Smooth muscle cell of the brain vasculature (primary cell): ENCODE results near the gene OR4P4.

Source experiments
- DNase-seq: peaks from one replicate; pipeline ENCODE4 v3.0.0-alpha.2; 2012; ENCODE audit warnings: low read depth, low spot score

The OR4P4 gene

DNA sequence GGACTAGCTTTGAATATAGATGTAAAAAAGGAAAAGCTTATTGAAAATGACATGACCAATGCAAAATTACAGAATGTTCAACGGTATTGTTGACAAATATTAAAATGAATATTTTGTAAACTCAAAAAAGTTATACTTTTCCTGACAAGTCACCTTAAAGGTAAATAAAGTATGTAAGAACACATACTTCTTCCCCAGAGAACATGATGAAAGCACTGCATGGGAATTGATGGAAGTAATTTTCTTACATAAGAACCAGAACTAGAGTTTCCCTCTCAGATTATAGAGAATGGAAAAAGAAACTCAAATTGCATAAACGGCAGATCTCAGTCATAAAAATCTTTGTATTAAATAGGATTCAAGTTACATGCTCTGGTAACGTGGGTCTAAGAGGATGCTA lies at the start of gene OR4P4:
Gene OR4P4, plus strand, starts transcription at position 301 of the 400 bp plus-strand sequence.
- no peak for DNase-seq

DNA sequence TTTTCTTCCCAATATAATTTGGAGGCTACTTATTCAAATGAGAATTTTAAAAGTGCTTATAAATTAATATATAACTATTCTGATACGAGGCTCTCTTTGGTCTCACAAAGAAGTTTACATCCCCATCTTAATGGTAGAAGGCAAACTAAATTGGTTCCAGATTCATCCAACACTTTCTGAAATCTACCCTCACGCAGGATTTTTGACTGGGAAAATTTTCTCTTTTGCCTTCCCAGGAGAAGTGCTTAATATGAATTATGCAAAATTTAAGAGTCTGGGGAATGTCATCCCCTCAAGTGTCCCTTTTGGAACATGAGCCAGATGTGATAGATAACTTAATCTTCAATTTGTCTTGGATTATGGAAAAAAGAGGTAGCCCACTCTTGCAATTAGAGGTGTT lies 27.4 kb upstream of the OR4P4 start, which contains the start of gene OR4C11:
Gene OR4C11, minus strand, starts transcription at position 101 of the 400 bp plus-strand sequence. CDS start 3,272 bp downstream, outside the sequence.
- DNase-seq, result no peak

DNA sequence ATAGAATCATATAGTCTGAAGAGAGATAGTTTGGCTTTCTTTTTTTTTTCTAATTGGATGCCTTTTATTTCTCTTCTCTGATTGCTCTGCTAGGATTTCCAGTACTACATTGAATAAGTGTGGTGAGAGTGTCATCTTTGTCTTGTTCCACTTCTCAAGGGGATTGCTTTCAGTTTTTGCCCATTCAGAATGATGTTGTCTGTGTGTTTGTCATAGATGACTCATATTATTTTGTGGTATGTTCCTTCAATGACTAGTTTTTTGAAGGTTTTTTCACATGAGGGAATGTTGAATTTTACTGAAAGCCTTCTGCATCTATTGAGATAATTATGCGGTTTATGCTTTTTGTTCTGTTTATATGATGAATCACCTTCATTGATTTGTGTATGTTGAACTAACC lies 10.4 kb upstream of the OR4P4 start:
- no peak for DNase-seq

DNA sequence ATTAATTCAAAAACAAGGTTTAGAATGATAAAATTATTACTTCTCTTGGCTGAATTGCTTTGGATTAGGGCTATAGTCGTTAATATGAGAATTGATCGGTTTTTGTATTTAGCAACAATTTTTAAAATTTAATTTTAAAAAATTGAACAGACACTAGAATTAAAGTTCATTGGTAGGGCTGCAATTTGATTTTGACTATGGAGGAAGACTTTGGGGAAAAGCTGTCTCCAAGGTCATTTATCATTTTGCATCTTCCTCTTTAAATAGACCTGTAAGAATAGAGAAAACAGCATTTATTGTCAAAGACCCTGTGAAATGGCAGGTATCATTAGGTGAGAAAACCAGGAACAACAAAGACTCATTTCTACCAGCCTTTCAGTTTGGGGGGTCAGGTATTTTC lies 13.1 kb downstream of the OR4P4 start, which contains the start of gene OR4S2:
Gene OR4S2, plus strand, starts transcription at position 301 of the 400 bp plus-strand sequence. CDS start 2,577 bp downstream, outside the sequence.
- no peak for DNase-seq

DNA sequence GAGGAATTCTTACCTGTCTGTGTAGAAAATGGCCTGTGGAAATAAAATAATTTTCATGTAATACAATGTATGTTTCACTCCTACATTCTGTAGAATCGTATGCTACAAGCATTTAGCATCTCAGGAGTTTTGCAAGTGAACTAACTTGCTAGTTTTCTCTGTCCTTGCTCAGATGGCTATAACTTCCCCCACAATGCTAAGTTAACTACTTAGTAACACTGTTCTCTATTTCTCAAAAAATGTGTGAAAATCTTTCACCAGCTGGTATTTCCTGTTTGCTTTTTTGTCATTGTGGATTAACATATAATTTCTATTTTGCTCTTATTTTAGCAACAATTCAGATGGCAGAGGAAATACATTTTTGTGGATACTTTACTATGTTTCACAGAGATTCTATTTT lies 17.6 kb downstream of the OR4P4 start:
- DNase-seq, result no peak

DNA sequence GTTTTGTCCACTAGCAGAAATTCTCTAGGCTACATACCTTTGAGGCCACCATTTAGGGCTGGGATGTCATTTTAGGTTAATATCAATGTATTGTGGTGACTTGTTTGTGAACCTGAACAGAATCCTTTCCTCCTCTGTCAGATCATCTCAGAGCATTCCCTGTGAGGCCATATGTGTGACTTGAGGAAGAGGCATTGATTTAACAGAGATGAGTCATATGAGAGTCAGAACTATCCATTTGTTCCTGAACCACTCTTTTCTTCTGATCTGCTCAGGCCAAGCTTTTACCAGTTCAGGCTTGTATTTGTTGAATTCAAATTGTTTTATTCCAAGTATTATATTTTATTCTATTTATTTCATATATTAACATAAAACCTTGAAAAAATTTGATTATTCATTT lies 20.2 kb downstream of the OR4P4 start:
- no peak for DNase-seq

DNA sequence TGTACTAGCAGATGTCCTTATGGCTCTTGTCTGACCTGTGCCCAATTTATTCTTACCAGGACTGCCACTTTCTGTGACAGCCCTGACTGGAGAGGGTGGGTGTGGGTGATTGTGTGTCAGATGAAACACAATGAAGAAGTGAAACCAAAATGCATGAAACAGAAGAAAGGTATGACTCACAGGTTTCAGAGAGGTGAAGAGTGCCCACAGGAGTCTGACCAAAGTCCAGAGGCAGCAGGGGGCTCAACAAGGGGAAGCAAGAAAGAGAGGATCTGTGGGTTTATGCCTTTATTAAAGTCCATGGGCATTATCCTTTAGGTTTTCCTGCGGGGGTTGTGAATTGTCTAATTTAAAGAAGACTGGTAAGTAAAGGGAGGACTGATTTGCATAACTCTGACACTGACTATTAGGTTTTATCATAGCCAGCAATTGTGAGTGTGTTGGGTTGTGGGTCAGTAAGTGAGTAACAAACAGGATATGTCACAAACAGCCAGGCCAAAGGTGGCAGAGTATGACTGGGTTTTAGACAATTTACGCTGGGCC lies 23.2 kb downstream of the OR4P4 start:
- DNase-seq, result no peak

DNA sequence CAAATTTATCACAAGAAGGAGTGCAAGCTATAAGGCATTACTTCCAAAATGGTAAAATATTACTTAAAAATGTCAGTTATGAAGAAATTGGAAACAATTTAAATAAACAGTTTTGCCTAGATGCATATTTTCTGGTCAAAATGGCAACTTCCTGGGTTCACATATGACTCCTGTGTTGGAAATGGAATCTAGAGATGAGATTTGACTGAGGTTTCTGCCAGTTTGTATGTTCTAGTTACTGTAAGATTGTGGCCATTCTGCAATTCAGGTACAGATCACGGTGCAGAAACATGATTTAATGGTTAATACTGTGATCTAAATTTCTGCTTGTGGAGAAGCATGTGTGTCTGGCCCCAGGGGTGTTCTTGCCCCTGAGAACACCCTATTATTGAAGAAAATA lies 23.7 kb downstream of the OR4P4 start:
- no peak for DNase-seq

DNA sequence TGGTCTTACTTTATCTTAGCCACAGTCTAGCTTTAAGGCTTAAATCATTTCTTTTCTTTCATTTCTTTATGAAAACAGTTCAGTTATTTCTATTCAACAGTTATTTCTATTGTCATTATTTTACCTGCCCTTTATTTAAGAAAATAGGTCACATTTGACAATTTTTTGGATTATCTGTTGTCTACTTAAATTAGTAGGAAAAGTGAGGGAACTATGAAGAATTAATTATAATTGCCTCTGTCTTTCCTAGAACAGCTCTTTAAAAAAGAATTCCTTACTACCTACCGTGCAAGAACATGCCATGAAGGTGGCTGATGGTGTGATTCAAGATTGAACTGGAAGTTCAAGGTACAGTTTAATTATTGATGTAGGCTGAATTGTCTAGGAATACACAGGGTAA lies 27.0 kb downstream of the OR4P4 start, which contains the start of gene OR4C6:
Gene OR4C6, plus strand, starts transcription at position 301 of the 400 bp plus-strand sequence. CDS start 2,966 bp downstream, outside the sequence.
- no peak for DNase-seq

DNA sequence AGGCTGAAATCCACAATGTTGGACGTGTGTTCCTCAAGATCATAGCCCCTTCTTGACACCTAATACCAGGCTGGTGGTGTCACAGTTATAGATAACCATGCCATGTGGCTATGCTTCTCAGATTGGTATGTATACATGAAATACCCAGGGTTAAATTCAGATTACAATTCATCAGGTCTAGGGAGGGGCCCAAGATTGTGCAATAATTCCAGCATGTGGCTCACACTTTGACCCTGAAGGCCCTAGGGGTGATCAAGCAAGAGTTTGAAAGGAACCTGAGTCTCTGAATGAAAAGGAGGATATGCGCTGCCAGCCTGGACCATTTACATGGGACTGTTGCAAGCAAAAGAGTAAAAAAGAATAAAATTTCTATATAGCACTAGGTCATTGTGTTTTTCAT lies 34.5 kb downstream of the OR4P4 start:
- no peak for DNase-seq

DNA sequence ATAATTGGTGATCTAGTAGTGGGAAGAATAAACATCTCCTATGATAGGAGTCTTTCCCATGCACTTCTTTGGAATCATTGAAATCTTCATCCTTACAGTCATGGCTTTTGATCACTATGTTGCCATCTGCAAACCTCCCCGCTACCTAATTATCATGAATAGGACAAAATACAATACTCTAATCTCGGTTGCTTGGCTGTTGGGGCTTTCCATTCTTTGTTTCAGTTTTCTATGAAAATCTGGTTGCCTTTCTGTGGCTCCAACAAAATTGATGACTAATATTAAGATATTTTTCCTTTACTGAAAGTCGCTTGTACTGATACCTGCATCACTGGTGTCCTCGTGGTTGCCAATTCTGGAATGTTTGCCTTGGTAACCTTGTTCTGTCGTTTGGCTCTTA lies 38.9 kb downstream of the OR4P4 start:
- DNase-seq, result no peak
